ENCODE measurements around the gene SETDB1.

The SETDB1 gene

GRCh38 chr1:150976879-150977694, 50.9 kb downstream of the SETDB1 start:
- peak; percentile 83 to 88 for DNase-seq

DNA sequence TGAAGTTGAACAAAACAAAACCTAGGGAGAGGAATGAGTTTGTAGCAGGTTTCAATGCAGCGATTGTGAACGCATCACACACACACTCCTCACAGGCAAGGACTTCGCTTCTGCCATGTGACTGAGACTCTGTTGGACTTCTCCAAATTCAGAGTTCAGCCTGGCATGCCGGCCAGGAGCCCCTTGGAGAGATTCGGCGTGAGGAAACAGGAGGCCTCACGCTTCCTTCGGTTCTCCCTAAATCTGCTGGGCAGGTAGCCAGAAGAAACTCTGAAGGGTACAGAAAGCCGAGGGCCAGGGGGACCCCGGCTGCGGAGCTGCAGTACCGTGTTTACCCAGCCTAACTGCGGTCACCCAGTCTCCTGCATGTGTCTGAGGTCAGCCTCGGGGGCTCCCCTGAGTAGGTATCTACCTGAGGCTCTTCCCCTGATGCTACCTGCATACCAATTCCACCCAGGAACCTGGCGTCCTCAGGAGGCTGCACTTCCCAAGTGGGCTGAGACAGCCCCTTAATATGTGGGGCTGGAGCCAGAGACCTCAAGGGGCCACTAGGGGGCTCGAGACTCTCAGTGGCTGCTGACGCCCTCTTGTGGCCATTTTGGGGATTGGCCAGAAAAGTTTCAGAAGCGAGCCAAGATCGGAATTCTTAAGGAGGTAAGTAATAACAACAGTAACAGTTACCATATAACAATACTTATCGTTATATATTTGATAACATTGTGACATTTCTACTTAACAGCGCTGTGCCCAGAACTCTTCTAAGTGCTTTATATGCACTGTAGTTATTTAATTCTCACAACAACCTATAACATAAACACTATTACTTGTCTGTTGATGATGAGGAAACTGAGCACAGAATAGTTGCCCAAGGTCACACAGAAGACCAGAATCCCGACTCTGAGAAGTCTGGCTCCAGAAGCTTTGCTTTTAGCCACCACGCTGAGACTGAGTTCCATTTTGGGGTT, 53.2 kb downstream of the SETDB1 start:
- peak; percentile 74 to 77 for DNase-seq

DNA sequence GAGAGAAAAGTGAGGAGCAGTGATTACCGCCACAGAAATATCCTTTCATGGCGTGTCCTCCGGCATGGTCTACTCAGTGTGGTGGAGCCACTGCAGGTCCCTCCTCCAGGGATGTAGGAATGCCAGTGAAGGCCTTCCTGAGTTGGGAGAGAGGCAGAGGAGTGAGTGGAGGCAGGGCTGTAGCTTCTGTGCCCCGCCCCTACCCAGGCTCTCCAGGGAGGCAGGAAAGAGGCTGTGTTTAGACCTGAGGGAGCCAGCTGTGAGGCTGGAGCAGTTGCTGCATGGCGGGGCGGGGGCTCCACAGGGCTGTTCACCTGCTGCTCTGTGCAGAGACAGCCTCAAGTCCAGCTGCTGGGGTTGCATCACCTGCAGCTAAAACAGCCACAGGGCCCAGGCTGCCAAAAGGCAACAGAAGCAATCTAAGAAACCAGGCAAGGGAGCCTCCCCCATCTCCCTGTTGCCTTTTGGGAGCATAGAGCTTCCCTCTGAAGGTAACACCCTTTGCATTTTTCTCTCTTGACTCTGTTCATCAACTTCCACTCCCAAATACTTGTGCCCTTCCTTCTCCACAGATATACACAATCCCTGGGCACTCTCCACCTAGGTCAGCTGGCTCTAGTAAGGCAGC, 55.1 kb downstream of the SETDB1 start:
- no peak for DNase-seq

DNA sequence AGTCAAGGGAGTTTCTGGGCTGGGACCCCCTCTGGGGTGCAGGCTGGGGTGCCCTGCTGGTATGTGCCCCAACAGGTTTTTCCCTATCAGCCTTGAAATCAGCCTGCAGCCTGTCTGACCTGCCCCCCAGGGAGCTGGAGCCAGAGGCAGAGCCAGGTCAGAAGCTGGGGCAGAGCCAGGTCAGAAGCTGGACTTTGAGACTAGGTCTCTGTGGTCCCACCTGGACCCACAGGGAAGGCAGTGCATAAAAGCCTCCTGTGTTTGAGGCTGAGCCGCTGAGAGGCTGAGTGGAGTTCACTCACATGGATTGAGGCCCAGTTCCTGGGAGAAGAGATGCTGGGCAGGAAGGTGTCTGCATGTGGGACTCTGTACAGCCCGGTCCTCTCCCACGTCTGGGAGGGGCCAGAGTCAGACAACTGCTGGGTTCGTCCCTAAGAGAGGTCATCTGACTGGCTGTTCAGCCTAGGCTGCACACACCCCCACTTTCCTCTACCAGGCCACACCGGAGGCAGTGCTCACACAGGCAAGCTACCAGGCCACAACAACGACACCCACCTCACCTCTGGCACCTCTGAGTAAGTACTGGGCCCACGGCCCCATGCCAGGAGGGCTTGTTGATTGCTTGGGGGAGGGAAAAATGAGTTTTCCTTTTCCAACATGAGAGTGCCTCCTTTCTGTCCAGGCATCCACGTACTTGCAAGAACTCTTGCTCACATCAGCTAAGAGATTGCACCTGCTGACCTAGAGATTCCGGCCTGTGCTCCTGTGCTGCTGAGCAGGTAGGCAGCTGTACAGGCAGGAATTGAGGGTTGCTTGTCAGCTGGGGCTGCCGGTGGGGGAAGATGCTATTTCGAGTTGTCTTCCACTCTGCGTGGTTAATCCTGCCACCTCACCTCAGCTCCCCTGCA, 55.9 kb downstream of the SETDB1 start, which contains the start of gene ANXA9:
Gene ANXA9 (plus strand): TSS at position 488 of the 908 bp plus-strand sequence. CDS start 814 bp downstream, outside the sequence.
- no peak for DNase-seq

- no peak for DNase-seq
Measured at GRCh38 chr1:150985179-150985825, 59.1 kb downstream of the SETDB1 start.

- DNase-seq: no peak
Measured at GRCh38 chr1:150987924-150988323, 61.8 kb downstream of the SETDB1 start.

DNA sequence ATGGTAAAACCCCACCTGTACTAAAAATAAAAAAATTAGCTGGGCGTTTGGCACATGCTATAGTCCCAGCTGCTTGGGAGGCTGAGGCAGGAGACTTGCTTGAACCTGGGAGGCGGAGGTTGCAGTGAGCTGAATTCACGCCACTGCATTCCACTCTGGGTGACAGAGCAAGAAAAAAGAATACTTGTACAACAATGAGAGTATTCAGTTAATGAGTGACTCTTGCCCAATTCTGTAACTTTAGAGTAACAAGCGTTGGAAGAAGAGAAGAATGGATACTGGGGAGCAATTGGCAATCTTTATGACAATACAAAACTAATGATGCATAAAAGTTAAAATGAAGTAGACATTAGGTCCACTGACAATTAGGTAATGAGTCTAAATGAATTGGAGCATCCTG, 66.5 kb downstream of the SETDB1 start:
- DNase-seq: no peak

DNA sequence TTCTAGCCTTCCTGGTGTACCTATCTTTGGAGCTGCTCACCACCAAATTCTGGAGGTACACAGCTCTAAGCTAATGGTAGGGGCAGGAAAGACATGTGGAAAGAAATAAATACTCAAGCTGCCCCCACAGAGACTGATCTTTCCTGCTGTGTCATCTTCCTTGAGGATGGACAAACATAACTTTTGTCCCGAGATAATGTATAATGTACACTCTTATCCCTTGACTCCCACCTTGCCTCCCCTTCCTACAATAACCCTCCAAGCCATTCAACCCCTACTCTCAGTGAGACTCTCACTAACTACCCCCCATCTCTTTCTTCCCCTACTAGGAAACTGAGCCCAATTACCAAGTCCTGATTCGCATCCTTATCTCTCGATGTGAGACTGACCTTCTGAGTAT, 68.1 kb downstream of the SETDB1 start:
- DNase-seq: no peak

DNA sequence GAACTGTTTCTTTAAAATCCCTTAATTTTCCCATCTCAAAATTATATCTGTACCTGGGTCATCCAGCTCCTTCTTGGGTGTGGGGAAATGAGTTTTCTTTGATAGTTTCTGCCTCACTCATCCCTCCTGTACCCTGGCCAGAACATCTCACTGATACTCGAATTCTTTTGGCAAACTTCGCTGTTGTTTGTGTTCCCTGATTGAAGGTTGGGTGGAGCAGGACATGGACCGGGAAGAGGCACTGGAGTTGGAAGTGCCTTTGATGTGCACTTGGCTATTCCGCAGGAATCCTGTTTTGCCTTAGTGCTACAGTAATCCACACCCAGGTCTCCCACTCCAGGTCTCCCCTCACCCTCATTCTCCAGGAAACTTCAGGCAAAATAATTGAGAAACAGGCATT, 69.3 kb downstream of the SETDB1 start:
- no peak for DNase-seq

DNA sequence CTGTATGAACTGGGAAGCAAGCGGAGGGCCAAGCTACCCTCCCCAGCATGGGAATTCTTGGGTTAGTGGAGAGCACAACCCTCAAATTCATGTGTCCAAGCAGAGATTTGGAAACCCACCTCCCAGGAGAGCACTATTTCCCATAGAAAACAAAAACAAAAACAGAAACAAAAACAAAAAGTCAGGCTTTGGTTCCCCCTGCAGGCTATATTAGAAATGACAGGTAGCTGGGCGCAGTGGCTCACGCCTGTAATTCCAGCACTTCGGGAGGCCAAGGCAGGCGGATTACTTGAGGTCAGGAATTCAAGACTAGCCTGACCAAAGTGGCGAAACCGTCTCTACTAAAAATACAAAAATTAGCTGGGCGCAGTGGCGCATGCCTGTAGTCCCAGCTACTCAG, 69.7 kb downstream of the SETDB1 start:
- DNase-seq: no peak

- no peak for DNase-seq
Measured at GRCh38 chr1:150997126-150997872, 71.1 kb downstream of the SETDB1 start.

GRCh38 chr1:150997949-150998348, 71.8 kb downstream of the SETDB1 start:
- no peak for DNase-seq

DNA sequence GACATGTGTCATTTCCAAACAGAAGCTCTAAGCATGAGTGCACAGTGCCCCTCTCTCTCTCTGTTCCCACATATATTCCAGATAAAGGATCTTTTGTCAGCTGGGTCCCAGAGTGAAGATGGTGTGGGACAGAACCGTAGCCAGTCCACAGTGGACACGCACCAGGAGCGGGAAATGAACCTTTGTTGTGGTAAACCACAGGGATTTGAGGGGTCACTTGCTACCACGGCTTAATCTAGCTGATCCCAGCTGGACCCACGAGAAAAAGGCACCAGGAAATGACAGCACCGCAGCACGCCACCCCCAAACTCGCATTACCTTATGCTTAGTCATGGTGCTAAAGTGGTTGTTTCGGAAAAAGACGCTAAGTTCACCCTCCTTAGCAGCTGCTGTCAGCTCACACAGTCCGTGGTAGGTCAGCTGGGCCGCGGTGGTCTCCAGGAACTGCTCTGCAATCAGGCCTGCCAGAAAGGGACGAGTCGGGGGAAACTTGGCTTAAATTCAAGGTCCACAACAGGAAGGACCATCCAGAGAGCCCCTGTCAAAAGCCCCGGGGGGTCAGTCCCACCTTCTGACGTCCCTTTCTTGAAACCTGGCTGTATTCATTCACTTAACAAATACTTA, 73.0 kb downstream of the SETDB1 start:
- no peak for DNase-seq

DNA sequence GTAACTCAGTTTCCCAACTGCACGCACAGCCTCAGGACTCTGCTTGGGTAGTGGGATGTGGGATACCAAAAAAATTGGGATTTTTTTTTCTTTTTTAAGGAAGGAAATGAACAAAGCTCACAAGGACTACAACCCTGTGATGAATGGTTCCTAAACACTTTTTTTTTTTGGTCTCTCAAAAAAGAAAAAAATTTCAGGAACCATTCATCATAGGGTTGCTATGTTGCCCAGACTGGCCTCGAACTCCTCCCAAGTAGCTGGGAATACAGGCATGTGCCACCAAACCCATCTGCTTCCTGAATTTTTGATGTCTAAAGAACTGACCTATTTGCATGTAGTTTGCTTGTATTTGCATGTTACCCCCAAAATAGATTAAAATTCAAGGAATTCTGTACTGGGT, 73.8 kb downstream of the SETDB1 start:
- no peak for DNase-seq

- no peak for DNase-seq
Measured at GRCh38 chr1:151000408-151000807, 74.2 kb downstream of the SETDB1 start.

DNA sequence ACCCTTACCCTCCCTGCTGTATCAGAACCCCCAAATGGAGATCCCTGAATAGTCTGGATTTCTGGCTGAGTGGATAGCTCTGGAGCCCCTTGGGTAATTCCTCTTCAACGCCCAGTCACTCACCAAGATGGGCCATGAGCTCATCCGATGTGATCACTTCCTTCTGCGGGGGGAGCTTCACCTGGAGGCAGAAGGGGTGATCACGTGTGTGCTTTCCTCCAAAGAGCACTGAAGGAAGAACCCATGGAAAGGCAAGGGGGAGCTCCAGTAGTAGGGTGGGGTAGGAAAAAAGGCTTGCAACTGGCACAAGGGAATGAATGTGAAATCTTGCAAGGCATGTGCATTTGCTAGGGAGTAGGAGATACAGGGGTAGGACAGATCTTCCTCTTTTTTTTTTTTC, 75.4 kb downstream of the SETDB1 start:
- peak in 1 of 2 experiments; percentile 53 for DNase-seq

- peak; percentile 8 to 53 for DNase-seq
Measured at GRCh38 chr1:151002051-151002450, 75.9 kb downstream of the SETDB1 start.

DNA sequence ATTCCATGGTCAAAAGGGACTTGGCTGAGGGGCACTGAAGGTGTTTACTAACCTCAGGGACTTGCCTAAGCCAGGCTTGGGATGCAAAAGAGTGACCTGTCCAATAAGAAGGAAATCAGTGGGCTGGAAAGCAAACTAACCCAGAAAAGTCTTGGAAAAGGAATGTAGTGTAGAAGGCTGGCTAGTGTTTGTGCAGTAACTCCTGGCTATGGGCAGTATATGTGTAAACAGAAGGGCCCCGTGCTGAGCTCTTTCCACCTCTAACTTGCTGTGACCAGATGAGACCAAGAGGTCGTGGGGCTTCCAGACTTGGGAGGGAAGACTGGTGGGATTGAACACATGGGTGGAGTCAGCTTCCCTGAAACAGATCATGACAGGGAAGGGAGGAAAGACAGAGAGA, 76.4 kb downstream of the SETDB1 start:
- no peak for DNase-seq

- DNase-seq: peak; percentile 59 to 60
Measured at GRCh38 chr1:151003180-151003579, 77.0 kb downstream of the SETDB1 start.

DNA sequence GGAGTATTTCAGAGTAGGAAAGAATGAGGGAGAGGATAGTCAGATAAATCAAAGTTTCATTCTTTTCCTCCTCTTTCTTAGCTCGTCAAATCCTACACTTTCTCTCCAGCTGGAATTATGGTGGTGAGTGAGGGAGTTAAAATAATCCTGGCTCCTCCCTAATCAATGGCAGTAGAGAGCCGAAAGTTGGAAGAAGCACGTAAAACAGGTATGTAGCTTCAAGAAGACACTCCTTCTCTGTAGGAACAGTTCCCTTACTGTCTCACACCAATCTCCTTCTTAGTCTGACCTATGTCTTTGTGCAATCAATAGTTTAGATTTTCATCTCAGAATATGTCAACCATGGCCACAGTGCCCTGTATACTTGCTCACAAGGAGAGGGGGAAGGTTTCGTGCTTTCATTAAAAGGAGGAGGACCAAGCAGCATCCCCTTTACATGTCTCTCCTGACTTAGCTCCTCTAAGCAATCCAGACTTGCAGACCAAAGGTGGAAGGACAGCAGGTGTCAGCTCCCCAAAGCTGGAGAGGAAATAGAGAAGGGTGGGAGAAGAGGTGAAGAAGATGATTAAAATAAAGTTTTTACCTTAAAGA, 79.7 kb downstream of the SETDB1 start:
- DNase-seq: no peak
